Glutamatergic neuron (in vitro differentiated cells): ENCODE results near the gene EXT2. TPM values are rescaled to one million over a fixed set of nuclear protein-coding genes. Genes with fewer than 3 reads are reported as not detected.

Experiments used
- DNase-seq: peaks from one replicate; pipeline ENCODE4 v3.0.0; 2022
- H3K27ac Mint-ChIP-seq: one replicate; pipeline ENCODE4 v1.8.0; 2020; ENCODE audit warnings: mild to moderate bottlenecking, mixed read lengths, inconsistent platforms; ENCODE audit not compliant: unreplicated experiment
- H3K27me3 Mint-ChIP-seq: one replicate; pipeline ENCODE4 v1.8.0; 2020; ENCODE audit warnings: mild to moderate bottlenecking, moderate library complexity, mixed read lengths, inconsistent platforms; ENCODE audit not compliant: unreplicated experiment
- H3K36me3 Mint-ChIP-seq: one replicate; pipeline ENCODE4 v1.8.0; 2020; ENCODE audit warnings: mild to moderate bottlenecking, mixed read lengths, inconsistent platforms; ENCODE audit not compliant: unreplicated experiment
- H3K4me1 Mint-ChIP-seq: one replicate; pipeline ENCODE4 v1.8.0; 2020; ENCODE audit warnings: mild to moderate bottlenecking, low read depth, mixed read lengths, inconsistent platforms; ENCODE audit not compliant: unreplicated experiment
- H3K4me3 Mint-ChIP-seq: one replicate; pipeline ENCODE4 v1.8.0; 2020; ENCODE audit warnings: mild to moderate bottlenecking, mixed read lengths, inconsistent platforms; ENCODE audit not compliant: unreplicated experiment
- H3K9me3 Mint-ChIP-seq: one replicate; pipeline ENCODE4 v1.8.0; 2020; ENCODE audit warnings: mild to moderate bottlenecking, moderate library complexity, mixed read lengths, inconsistent platforms; ENCODE audit not compliant: unreplicated experiment
- total RNA-seq: library from RNA; stranded (reverse); fragmentation: NEBNext Ultra II Directional; extraction: Animal tissue kit (Norgen Biotek cat#: 25700); gene quantifications from one replicate; pipeline ENCODE4 v1.2.1, GENCODE V29; 2021; ENCODE audit not compliant: unreplicated experiment
- TF ChIP-seq, protein P1 (sequence below): fragments of 200-600 bp; sonication (generic); IDR thresholded peaks from one replicate; pipeline ENCODE4 v1.5.0; 2021; ENCODE audit not compliant: partially characterized antibody, unreplicated experiment

The EXT2 gene
- total RNA-seq, 1 donor from 2014 or later: 46.3 TPM

DNA sequence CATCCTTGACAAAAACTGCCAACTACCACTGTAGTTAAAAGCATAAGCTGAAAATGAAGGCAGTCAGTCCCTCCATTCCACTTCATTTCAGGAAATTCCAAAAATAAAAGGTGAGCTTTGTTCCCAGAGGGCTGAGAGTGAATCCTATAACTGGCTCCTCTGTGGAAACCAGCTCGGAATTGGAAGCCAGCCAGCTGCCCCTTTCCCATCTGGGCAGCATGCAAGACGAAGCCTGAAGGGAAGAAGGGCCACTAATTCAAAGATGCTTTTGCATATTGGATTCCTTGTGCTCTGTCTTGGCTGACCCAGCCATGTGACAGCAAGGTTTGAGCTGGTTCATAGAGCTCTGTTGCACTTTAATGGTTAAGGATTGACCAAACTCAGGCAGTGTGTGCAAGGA lies 131.0 kb downstream of the EXT2 start:
- Mint-ChIP-seq H3K9me3 (no peaks in the 10 kb centered on the region), H3K4me3 (no peak overlapping the region), H3K27me3 (peaks cover 2% of the 10 kb centered on the region), H3K36me3 (no peaks in the 10 kb centered on the region), H3K27ac (no peak overlapping the region), H3K4me1 (peaks cover 23% of the 10 kb centered on the region)
- TF ChIP-seq, protein P1, sequence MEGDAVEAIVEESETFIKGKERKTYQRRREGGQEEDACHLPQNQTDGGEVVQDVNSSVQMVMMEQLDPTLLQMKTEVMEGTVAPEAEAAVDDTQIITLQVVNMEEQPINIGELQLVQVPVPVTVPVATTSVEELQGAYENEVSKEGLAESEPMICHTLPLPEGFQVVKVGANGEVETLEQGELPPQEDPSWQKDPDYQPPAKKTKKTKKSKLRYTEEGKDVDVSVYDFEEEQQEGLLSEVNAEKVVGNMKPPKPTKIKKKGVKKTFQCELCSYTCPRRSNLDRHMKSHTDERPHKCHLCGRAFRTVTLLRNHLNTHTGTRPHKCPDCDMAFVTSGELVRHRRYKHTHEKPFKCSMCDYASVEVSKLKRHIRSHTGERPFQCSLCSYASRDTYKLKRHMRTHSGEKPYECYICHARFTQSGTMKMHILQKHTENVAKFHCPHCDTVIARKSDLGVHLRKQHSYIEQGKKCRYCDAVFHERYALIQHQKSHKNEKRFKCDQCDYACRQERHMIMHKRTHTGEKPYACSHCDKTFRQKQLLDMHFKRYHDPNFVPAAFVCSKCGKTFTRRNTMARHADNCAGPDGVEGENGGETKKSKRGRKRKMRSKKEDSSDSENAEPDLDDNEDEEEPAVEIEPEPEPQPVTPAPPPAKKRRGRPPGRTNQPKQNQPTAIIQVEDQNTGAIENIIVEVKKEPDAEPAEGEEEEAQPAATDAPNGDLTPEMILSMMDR: no peak
- DNase-seq: peak; percentile 27

DNA sequence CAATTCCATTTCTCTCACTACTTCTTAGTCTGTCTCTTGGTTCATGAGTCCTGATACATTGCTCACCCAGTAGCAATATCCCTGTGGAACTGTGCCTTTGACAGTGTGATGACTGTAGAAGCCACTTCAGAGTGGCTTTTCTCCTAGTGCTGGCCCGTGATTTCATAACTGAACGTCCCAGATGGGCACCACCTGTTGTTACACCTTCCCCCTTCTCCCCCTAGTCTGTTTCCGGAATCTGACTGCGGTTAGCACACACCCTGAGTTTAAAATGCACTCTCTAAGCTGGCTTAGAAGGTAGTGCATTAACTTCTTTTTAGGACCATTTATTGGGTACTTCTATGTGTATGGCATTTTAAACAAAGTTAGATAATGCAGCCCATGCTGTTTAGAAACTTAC lies 131.5 kb downstream of the EXT2 start:
- Mint-ChIP-seq H3K36me3 (no peaks in the 10 kb centered on the region), H3K27ac (no peak overlapping the region), H3K9me3 (no peaks in the 10 kb centered on the region), H3K27me3 (peaks cover 2% of the 10 kb centered on the region), H3K4me3 (no peak overlapping the region), H3K4me1 (peaks cover 23% of the 10 kb centered on the region)
- TF ChIP-seq, protein P1: no peak
- no peak for DNase-seq

DNA sequence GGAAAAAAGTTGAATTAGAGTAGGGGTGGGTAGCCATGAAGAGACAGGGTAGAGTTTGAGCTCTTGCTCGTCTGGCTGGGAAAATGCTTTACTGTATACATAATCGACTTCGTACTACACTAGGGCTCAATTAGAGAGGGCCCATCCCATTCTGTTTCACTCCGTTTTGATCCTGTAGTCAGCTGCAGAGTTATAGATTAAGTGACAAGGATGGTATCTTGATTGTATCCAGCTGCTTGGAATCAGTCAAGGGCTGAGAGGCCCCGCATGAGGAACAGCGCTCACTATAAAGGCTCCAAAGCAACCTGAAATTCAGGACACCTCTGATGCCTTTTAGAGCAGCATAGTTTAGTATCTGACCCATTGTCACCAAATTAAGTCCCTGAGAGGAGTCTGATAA lies 132.9 kb downstream of the EXT2 start:
- Mint-ChIP-seq H3K36me3 (no peaks in the 10 kb centered on the region), H3K4me3 (no peak overlapping the region), H3K9me3 (no peaks in the 10 kb centered on the region), H3K4me1 (peaks cover 22% of the 10 kb centered on the region), H3K27ac (no peak overlapping the region), H3K27me3 (peaks cover 2% of the 10 kb centered on the region)
- no peak for DNase-seq
- TF ChIP-seq, protein P1: no peak

DNA sequence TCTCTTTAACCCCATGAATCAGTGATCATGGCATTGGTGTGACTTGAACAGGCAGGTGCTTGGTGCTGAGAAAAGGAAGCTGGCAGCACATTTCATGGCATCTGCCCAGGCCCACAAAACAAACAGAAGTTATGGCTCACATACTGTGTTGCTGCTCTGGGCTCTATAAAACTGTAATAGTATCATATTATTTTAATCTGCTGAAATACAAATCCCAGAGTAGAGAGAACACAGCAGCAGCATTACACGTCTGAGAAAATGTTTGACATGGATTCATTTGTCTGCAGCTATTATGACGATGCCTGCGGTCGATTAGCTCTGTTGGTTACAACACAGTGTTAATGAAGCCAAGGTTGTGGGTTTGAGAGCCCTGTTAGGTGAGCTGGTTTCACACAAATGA lies 133.6 kb downstream of the EXT2 start:
- TF ChIP-seq, protein P1: no peak
- H3K9me3 Mint-ChIP-seq: no peaks in the 10 kb centered on the region
- H3K4me1 Mint-ChIP-seq: peaks cover 21% of the 10 kb centered on the region
- peaks cover 2% of the 10 kb centered on the region for H3K27me3 Mint-ChIP-seq
- H3K4me3 Mint-ChIP-seq: no peak overlapping the region
- no peak for DNase-seq
- H3K27ac Mint-ChIP-seq: no peak overlapping the region
- no peaks in the 10 kb centered on the region for H3K36me3 Mint-ChIP-seq

GRCh38 chr11:44229624-44230023 lies 134.1 kb downstream of the EXT2 start:
- Mint-ChIP-seq H3K36me3 (no peaks in the 10 kb centered on the region), H3K4me1 (peaks cover 20% of the 10 kb centered on the region), H3K27me3 (peaks cover 2% of the 10 kb centered on the region), H3K9me3 (no peaks in the 10 kb centered on the region), H3K27ac (no peak overlapping the region), H3K4me3 (no peak overlapping the region)
- TF ChIP-seq, protein P1: no peak
- no peak for DNase-seq
